Transverse colon (tissue), 4 donors: ENCODE measurements around the gene IL36A. TPM values are rescaled to one million over a fixed set of nuclear protein-coding genes. Genes with fewer than 3 reads are reported as not detected.

Experiments used
- DNase-seq: peaks from one replicate; pipeline ENCODE4 v3.0.0-alpha.2; 2019
- H3K27ac ChIP-seq, 4 donors: fragments of 200-600 bp; sonication (generic); 2 replicates each; pipeline ENCODE4 v1.5.1; 2016 to 2018; ENCODE audit warnings: inconsistent platforms in 4 of 4
- H3K27me3 ChIP-seq: fragments of 200-600 bp; sonication (generic); 2 replicates; pipeline ENCODE4 v1.5.1; 2017; ENCODE audit warnings: inconsistent platforms
- H3K36me3 ChIP-seq, 4 donors: fragments of 200-600 bp; sonication (generic); 2 replicates each; pipeline ENCODE4 v1.5.1; 2017 to 2019; ENCODE audit warnings: inconsistent platforms in 4 of 4
- H3K4me1 ChIP-seq, 4 donors: fragments of 200-600 bp; sonication (generic); 2 replicates each; pipeline ENCODE4 v1.5.1; 2017 to 2020; ENCODE audit warnings: inconsistent platforms in 4 of 4
- H3K4me3 ChIP-seq, 4 donors: fragments of 200-600 bp; sonication (generic); 1 replicate in 1 of 4; 2 replicates in 3 of 4; pipeline versions ENCODE4 v1.5.1 to v1.6.1; 2017 to 2019; ENCODE audit warnings: inconsistent platforms in 4 of 4
- H3K9me3 ChIP-seq, 2 donors: fragments of 200-600 bp; sonication (generic); 2 replicates each; pipeline ENCODE4 v1.5.1; 2017 to 2019; ENCODE audit warnings: inconsistent platforms in 2 of 2
- CTCF ChIP-seq, 5 experiments: fragments of 200-600 bp in 3 of 5; fragments of 450-650 bp in 2 of 5; sonication (generic) in 3 of 5; IDR thresholded peaks; 1 replicate in 2 of 5; 2 replicates in 3 of 5; pipeline ENCODE4 v1.5.1; 2016 to 2017; ENCODE audit warnings: antibody characterized with exemption in 5 of 5, inconsistent platforms in 3 of 5, mild to moderate bottlenecking in 2 of 5, moderate library complexity in 1 of 5
- EP300 ChIP-seq: sonication (generic); formaldehyde crosslinking; IDR thresholded peaks from one replicate; pipeline ENCODE4 v1.6.1; 2017; ENCODE audit warnings: antibody characterized with exemption, low read depth
- POLR2A ChIP-seq: fragments of 450-650 bp; IDR thresholded peaks from one replicate; pipeline ENCODE4 v1.6.1; 2016; ENCODE audit warnings: antibody characterized with exemption, mild to moderate bottlenecking, moderate library complexity
- POLR2AphosphoS5 ChIP-seq, 3 donors: sonication (generic); formaldehyde crosslinking; IDR thresholded peaks; one replicate each; pipeline ENCODE4 v1.6.1; 2016; ENCODE audit warnings: antibody characterized with exemption in 3 of 3
- WGBS, 2 donors: methylation state at CpG; one replicate each; pipeline ENCODE4 v1.1.5; 2018; ENCODE audit warnings: low coverage in 1 of 2; 5-methylcytosine and 5-hydroxymethylcytosine counted together
- in situ Hi-C, 4 donors: fragments of 200-750 bp; cut with MboI; loops; one replicate each; pipeline versions ENCODE4 v1.15.0 to v1.15.1; 2017; ENCODE audit warnings: low sequenced_read_pairs in 3 of 4, low pct_ligation_motif_present in 1 of 4, low pct_unique_long_range_greater_than_20kb in 1 of 4
- intact Hi-C: fragments of 100-400 bp; cut with DNase I; formaldehyde crosslinking; loops from one replicate; pipeline ENCODE4 v1.15.1; 2023; ENCODE audit warnings: low total_unique reads
- total RNA-seq, 4 donors: library from RNA; depleted of rRNA; stranded (reverse); fragments of >200 nt; gene quantifications; one replicate each; pipeline ENCODE4 v1.1.0, GENCODE V29; 2016

IL36A gene
- total RNA-seq, 4 donors from 2014 or later, result not detected

GRCh38 chr2:112960230-112960825 lies 44.9 kb upstream of the IL36A start:
- 40 to 50% methylated on average over 1 to 2 of the region's 2 CpGs for WGBS, 2 donors
- in situ Hi-C loops (loop anchor here in 2 of 4 donors (25.0 kb wide), 2 partner anchors 223 to 348 kb away; no protein-coding TSS in a partner anchor), intact Hi-C loops (no loop called here)
- H3K27me3 ChIP-seq, result no peaks in the 10 kb centered on the region
- TF ChIP-seq POLR2AphosphoS5 (IDR thresholded peaks at IDR 0.05), result no peak
- TF ChIP-seq POLR2A, result no peak
- TF ChIP-seq CTCF (IDR thresholded peaks at IDR 0.05), result no peak
- no peak for TF ChIP-seq EP300
- H3K4me1 ChIP-seq, result no peaks in the 10 kb centered on the region
- no peak overlapping the region for H3K27ac ChIP-seq
- H3K4me3 ChIP-seq, result no peak overlapping the region
- H3K9me3 ChIP-seq, result no peaks in the 10 kb centered on the region
- no peaks in the 10 kb centered on the region for H3K36me3 ChIP-seq
- no peak for DNase-seq

GRCh38 chr2:112962308-112963175 lies 42.7 kb upstream of the IL36A start:
- H3K4me3 ChIP-seq, result no peak overlapping the region
- no peaks in the 10 kb centered on the region for H3K4me1 ChIP-seq
- no peaks in the 10 kb centered on the region for H3K9me3 ChIP-seq
- no peaks in the 10 kb centered on the region for H3K36me3 ChIP-seq
- H3K27ac ChIP-seq, result no peak overlapping the region
- TF ChIP-seq POLR2A (no peak), EP300 (no peak), POLR2AphosphoS5 (IDR thresholded peaks at IDR 0.05) (no peak), CTCF (IDR thresholded peaks at IDR 0.05) (no peak)
- in situ Hi-C loops, result loop anchor here in 2 of 4 donors (25.0 kb wide), 2 partner anchors 225 to 350 kb away; no protein-coding TSS in a partner anchor
- WGBS, 2 donors, result 50 to 65% methylated on average over 1 to 3 of the region's 3 CpGs
- H3K27me3 ChIP-seq, result no peaks in the 10 kb centered on the region
- intact Hi-C loops, result no loop called here
- DNase-seq, result no peak

- TF ChIP-seq CTCF (IDR thresholded peaks at IDR 0.05) (no peak), POLR2A (no peak), POLR2AphosphoS5 (IDR thresholded peaks at IDR 0.05) (no peak), EP300 (no peak)
- 87 to 89% methylated on average over 2 of the region's 2 CpGs for WGBS, 2 donors
These were observed 38.2 kb upstream of the IL36A start for GRCh38 chr2:112967023-112967422.

GRCh38 chr2:112972423-112973086 lies 32.7 kb upstream of the IL36A start:
- no peak for DNase-seq
- H3K4me1 ChIP-seq, result no peaks in the 10 kb centered on the region
- H3K9me3 ChIP-seq, result no peaks in the 10 kb centered on the region
- H3K27me3 ChIP-seq, result peaks cover 7% of the 10 kb centered on the region
- intact Hi-C loops, result no loop called here
- 86% methylated on average over 5 of the region's 5 CpGs; no CpG with 5 or more reads in 1 of the 2 donors for WGBS, 2 donors
- TF ChIP-seq POLR2AphosphoS5 (IDR thresholded peaks at IDR 0.05) (no peak), EP300 (no peak), POLR2A (no peak), CTCF (IDR thresholded peaks at IDR 0.05) (no peak)
- H3K27ac ChIP-seq, result no peak overlapping the region
- H3K36me3 ChIP-seq, result no peaks in the 10 kb centered on the region
- in situ Hi-C loops, result loop anchor here in 2 of 4 donors (25.0 kb wide), 2 partner anchors 235 to 360 kb away; no protein-coding TSS in a partner anchor
- no peak overlapping the region for H3K4me3 ChIP-seq

More at GRCh38 chr2:112967023-112967422, 38.2 kb upstream of the IL36A start:
- no peaks in the 10 kb centered on the region for H3K27me3 ChIP-seq
- no peaks in the 10 kb centered on the region for H3K4me1 ChIP-seq
- H3K4me3 ChIP-seq, result no peak overlapping the region
- in situ Hi-C loops (loop anchor here in 2 of 4 donors (25.0 kb wide), 2 partner anchors 230 to 355 kb away; no protein-coding TSS in a partner anchor), intact Hi-C loops (no loop called here)
- DNase-seq, result no peak
- no peaks in the 10 kb centered on the region for H3K9me3 ChIP-seq
- no peak overlapping the region for H3K27ac ChIP-seq
- no peaks in the 10 kb centered on the region for H3K36me3 ChIP-seq
